Islet precursor cell (in vitro differentiated cells): ENCODE results near the gene GAL3ST2.
A peak's percentile ranks its signal among the peaks of the same experiment; 100 is the strongest.
"Not testable (repeated sequence)": the region's sequence is repeated elsewhere in the genome, so short reads cannot be mapped to it uniquely, and the experiment has no call there.

Experiments
- DNase-seq: peaks from one replicate; pipeline ENCODE4 v3.0.0-alpha.2; 2018

The GAL3ST2 gene

DNA sequence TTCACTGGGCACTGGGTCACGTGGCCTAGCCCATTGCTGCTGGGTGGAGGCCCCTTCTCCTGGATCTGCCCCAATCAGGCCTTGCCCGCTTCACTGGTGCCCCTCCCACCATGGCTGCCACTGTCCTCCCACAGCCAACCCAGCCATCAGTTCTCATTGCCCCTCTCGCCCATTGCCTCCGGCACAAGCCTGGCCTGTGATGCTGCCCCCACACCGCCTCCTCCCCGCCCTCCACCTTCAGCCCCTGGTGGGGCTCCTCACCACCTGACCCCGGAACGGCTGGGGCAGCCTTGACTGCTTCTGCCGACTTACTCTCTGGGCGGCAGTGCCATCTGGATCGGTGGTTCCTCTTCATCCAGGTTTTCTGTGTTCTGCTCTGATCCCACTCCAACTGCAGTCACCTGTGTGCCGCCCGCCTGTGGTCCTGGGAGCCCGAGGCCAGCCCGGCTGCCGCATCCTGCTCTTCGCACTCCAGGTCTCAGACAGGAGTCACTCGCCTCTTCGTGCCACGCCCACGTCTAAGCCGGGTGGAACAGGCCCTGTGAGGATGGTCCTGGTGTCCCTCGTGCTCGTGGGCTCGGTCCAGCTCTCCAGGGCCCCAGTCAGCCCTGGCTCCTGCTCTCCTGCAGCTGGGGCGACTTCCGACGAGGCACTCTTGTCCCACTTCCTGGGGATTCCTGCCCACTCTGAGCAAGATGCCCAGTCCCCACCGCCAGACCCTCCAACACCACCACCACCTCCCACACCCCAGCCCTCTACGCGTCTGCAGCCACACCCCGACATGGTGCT, 28.0 kb upstream of the GAL3ST2 start:
- no peak for DNase-seq

DNA sequence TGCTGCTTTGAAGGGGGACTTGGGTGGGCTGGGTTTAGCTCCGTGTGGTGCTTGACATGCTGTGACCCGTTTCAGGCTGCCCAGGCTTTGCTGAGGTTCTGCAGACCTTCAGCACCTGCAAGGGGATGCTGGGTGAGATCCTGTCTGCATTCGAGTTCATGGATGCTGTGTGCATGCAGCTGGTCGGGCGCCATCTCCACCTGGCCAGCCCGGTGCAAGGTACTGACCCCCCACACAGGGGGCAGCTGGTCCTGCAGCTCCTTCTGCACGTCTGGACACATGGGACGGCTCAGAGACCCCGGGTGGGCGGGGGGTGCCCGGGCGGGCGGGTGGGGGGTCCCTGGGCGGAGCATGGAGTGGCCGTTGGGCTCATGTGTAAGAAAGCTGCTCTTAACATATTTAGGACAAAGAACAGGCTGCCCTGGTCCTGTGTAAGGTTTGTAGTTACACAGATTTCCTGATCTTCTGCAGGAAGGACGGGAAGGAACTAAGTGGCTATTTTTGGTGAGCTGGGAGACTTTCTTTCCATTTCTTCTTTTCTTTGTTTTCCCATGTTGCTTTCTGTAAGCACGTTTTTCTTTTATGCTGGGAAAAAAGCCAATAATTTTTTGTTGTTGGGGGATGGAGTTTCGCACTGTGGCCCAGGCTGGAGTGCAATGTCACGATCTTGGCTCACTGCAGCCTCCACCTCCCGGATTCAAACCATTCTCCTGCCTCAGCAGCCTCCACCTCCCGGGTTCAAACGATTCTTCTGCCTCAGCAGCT, 26.4 kb upstream of the GAL3ST2 start:
- DNase-seq: no peak

DNA sequence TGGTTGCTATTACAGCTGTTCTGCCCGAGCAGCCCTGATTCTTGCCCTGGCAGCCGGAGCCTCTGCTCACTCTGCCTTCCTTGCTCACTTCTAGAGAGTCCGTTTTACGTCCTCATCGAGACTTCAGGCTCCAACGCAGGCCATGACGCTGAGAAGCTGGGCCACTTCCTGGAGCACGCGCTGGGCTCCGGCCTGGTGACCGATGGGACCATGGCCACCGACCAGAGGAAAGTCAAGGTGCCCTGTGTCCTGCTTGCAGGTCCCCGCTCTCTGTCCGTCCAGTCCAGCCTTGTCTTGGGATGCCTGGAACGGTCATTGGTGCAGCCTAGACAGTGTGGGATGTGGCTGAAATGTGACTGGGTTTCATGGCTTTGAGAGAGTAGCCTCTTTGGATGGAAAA, 25.5 kb upstream of the GAL3ST2 start:
- DNase-seq: no peak

DNA sequence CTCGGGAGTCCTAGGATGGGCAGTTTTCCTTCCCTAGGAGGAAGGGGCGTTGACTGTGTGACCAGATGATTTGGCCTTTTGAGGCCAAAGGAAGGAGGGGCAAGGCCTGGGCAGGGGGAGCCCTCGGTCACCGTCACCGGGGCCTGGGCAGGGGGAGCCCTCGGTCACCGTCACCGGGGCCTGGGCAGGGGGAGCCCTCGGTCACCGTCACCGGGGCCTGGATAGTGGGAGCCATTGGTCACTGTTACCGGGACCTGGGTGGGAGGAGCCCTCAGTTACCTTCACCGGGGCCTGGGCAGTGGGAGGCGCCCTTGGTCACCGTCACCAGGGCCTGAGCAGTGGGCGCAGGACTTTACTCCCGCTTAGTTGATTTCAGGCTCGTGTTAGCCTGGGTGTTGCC, 24.8 kb upstream of the GAL3ST2 start:
- no peak for DNase-seq

DNA sequence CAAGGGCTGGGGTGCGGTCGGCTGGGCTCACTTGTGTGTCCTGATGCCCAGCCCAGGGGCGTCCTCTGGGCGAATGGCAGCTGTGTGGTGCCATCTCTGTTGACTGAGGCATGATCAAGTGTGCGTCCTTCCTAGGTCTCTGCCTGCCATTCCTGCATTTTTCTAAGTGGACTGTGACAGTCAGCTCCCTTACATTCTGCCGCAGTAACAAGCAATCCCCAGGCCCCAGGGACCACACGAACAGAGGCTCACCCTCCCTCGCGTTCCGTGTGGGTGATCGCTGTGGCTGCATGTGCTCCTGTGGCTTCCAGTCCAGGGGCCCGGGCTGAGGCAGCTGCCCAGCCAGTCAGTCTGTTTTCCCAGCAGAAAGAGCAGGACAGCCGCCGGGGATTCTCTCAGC, 24.4 kb upstream of the GAL3ST2 start:
- DNase-seq: no peak

DNA sequence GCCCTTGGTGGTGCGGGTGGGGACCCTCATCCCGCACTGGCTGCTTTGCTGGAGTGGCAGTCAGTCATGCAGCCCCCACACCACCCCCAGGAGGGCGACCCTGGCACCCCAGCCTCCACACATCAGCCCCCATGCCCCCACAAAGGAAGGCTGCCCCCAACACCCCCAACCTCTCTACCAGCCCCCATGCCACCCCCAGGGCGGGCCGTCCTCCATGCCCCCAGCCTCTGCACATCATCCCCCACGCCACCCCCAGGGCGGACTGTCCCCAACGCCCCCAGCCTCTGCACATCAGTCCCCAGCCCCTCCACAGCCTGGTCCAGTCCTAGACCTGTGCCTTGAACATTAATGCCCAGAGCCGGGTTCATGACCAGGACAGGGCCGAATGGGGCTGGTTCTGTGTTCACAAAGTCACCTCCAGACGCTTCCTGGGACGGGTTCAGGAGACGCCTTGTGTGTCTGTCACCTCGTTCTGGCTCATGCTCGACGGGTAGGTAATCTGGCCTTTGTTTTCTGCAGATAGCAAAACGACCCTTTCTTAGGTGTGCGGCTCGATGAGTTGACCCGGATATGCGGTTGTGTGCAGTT, 23.8 kb upstream of the GAL3ST2 start:
- no peak for DNase-seq

DNA sequence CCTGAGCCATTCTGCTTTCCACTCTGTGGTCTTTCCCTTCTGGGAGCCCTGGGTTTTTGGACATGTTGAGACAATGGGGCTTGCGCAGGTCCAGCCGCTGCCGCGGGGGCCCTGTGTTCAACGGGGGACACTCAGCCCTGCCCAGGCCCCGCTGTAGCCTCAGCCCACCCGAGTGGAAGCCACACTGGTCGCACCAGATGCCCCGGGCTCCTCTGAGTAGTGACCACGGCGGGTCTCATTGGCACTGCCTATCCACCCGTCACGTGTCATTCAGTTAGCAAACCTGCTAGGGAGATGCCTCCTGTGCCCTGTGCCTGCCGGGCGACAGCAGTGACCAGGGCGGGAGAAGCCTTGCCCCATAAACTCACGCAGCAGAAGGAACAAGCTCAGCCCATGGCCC, 23.1 kb upstream of the GAL3ST2 start:
- no peak for DNase-seq

DNA sequence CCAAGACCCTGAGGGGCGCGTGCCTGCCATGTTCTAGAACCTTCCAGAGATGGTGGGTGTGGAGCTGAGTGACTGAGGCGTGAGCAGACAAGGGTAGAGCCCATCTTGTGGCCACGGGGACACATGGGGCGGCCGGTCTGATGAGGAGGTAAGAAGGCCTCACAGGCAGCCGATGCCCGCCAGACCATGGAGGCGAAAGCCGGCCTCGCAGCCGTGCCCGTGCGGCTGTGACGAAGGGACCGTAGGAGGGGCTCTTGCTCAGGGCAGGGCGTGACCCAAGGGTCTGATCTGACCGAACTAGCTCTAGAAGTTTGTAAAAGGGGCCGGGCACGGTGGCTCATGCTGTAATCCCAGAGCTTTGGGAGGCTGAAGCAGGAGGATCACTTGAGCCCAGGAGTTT, 22.6 kb upstream of the GAL3ST2 start:
- no peak for DNase-seq

DNA sequence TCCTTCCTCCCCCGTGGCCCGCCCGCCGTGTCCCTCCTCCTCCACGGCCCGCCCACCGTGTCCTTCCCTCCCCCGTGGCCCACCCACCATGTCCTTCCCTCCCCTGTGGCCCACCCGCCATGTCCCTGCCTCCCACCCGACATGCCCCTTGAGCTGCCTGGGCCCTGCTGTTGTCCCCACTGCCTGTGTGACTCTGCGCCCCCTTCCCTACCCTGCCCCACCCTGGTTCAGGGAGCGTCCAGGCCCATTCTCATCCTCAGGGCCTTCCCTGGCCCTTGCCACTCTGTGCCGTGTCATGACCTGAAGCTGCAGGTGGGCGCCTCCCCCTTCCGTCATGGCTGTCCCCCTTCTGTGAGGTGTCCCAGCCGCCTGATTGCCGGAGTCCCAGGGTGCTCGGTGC, 21.5 kb upstream of the GAL3ST2 start:
- DNase-seq: no peak

DNA sequence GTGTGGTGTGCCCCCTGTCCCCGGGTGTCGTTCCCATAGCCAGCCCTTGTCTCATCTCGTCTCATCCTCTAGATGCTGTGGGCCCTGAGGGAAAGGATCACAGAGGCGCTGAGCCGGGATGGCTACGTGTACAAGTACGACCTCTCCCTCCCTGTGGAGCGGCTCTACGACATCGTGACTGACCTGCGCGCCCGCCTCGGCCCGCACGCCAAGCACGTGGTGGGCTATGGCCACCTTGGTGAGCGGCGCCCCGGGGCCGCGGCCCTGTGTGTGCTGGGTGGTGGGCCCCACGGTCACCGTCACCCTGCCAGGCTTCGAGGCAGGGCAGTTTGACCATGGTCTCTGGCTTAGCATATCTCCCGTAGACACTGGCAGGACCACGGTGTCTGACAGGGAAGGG, 20.8 kb upstream of the GAL3ST2 start:
- DNase-seq: no peak

DNA sequence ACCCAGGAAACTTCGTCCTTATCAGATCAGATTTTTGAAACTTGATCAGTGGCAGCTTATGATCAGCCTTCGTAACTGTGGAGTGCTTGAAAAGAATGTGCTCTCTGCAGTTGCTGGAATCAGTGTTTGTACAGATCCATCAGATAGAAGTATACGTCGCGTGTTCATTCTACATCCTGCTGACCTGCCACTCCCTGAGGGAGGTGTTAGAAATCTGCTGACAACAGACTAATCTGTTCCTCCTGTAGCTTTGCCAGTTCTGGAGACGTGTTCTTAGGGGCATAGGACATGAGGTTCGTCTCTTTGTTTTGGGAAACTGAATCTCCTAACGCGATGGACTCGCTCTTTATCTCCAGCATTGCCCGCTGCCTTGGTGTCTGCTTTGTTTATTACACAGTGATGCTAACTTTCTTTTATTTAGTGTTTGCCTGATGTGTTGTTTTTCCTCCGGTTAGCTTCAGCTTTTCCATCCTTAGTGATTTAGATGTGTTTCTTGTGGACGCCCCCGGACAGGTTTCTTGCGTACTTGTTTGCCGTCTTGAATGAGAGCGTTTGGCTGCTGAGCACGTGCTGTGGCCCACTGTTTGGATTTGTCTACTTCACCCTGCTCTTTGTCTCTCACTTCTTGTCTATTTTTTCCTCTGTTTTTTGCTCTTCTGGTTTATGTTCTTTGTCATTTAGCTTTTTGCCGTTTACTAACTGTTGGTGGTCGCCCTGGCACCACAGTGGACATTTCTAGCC, 17.4 kb upstream of the GAL3ST2 start:
- DNase-seq: no peak

DNA sequence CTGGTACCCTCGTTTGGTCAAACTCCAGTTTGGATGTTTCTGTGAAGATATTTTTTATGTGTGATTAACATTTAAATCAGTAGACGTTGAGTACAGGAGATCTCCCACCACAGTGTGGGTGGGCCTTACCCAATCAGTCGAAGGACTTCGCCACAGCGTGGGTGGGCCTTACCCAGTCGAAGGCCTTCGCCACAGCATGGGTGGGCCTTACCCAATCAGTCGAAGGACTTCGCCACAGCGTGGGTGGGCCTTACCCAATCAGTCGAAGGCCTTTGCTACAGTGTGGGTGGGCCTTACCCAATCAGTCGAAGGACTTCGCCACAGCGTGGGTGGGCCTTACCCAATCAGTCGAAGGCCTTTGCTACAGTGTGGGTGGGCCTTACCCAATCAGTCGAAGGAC, 16.7 kb upstream of the GAL3ST2 start:
- not testable (repeated sequence) for DNase-seq

DNA sequence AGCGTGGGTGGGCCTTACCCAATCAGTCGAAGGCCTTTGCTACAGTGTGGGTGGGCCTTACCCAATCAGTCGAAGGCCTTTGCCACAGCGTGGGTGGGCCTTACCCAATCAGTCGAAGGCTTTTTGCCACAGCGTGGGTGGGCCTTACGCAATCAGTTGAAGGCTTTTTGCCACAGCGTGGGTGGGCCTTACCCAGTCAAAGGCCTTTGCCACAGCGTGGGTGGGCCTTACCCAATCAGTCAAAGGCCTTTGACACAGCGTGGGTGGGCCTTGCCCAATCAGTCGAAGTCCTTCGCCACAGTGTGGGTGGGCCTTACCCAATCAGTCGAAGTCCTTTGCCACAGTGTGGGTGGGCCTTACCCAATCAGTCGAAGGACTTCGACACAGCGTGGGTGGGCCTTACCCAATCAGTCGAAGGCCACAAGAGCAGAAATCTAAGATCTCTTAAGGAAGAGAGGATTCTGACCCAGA, 16.3 kb upstream of the GAL3ST2 start:
- DNase-seq: no peak

DNA sequence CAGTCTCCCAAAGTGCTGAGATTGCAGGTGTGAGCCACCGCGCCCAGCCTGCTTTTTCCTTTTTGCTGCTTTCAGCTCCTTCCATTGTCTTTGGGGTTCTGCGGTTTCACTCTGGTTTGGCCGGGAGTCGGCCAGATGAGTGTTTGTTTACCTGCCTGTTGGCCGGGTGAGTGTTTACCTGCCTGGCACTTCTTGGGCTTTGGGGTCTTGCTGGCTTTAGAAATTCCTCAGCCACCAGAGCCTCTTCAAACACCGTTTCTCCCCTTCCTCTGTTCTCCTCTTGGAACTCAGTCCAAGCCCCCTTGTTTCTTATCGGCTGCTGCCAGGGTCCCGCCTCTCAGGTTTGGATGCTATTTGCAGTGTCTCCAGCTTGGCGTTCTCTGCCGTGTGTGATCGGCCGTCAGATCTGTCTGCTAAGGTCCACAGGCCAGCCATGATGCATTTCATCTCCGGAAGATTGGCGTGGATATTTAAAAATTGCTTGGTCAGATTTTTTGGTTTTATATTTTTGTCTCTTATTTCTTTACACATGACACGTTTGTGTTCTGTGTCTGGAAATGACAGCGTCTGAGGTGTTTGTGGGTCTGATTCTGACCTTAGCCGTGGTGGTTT, 14.2 kb upstream of the GAL3ST2 start:
- peak; percentile 51 for DNase-seq

DNA sequence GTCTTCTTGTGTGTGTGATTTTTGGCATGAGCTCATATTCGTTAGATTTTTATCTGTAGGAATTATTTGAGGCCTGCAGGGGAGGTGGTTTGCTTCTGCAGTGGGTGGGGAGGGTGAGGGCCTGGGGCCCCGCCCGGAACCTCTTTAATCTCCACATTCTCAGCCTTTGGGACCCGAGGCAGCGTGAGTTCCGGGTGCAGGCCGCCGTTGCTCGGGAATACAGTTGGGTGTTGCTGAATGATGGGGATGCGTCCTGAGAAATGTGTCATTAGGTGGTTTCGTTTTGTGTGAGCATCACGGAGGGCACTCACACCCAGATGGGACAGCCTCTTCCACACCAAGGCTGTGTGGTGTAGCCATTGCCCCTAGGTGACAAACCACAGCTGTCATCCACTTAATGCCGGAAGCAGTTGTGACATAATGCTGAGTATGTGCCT, 13.7 kb upstream of the GAL3ST2 start:
- DNase-seq: no peak

DNA sequence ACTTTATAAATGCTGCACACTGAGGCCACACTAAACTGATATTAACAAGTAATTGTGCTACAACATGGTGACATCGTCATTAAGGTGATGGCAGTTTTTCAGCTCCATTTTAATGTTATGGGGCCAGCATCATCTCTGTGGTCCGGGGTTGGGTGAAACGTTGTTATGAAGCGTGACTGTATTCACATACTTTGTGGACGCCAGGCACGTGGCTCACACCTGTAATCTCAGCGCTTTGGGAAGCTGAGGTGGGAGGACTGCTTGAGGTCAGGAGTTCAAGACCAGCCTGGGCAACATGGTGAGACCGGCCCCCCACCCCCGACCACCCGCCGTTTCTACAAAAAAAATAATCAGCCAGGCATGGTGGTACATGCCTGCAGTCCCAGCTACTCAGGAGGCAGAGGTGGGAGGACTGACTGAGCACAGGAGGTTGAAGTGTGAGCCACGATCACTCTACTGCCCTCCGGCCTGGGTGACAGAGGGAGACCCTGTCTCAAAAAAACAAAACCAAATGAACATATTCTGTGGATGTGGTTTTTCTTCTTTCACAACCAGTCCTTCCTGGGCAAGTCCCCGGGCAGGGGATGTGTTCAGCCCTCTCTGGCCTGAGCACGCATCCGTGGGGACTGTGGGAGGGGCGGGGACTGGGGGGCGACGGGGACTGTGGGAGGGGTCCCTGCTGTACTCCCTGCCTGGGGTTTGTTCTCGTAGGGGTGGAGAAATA, 12.9 kb upstream of the GAL3ST2 start:
- no peak for DNase-seq

DNA sequence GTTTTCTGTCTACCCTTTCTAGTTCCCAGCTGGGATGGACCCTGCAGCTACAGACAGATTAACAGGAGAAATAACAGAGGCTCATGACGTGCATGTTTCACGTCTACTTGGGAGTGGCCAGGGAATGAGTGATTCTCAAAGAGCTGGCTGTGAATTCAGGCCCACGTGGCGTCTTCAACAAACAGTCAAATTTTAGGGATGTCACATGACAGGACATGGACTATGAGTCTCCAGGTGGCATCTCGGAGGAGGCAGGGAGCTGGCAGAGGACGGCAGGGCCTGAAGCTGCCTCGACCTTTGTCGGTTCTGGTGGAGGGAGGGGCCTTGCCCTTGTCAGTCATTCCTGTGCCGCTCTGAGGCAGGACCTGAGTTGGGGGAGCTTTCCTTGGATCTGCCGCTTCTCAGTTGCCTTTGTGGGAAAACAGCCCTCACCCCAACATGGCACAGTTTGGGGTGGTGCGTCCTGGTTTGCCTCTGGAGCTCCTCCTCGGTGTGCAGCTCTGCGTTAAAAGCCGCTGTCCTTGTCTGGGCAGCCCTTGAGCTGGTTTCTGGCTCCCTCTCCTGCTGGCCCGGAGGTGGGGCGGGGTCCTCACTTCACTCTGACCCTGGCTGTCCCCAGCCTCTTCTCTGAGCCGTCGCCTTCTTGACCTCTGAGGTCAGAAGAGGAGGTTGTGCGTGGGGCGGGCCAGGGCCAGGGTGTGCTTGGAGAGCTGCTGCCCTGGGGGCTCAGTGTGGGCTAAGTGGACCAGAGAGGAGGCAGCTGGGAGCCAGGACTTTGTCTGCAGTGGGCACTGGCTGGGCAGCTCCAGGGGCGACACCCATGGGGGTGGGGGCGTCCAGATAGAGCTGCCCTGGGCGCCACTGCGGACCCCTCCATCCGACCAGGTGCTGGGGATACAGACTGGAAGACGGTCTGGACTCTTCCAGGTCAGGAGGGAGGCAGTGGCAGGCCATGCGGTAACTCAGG, 12.1 kb upstream of the GAL3ST2 start:
- DNase-seq: peak; percentile 81

DNA sequence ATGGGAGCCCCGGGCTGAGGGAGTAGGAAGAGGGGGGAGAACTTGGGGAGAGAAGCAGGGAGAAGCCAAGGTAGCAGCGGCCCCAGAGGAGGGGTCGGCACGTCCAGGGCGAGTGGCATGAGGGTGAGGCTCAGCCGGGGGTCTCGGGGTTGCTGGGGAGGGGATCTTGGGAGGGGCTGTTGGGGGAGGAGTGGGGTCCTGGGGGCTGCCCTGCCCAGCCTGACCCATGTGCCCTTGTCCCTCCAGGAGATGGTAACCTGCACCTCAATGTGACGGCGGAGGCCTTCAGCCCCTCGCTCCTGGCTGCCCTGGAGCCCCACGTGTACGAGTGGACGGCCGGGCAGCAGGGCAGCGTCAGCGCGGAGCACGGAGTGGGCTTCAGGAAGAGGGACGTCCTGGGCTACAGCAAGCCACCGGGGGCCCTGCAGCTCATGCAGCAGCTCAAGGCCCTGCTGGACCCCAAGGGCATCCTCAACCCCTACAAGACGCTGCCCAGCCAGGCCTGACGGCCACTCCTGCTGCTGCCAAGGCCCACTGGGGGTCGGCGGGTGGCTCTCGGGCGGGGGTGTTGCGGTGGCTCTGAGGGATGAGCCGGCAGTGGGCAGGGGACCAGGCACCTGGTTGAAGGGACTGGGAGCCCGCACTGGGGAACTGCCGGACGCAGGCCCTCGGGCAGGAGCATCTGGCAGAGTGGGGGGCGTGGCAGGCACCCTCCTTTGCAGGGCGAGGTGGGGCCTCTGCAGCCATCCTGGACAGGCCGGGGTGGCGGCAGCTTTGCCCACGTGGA, 9.0 kb upstream of the GAL3ST2 start:
- peak; percentile 54 for DNase-seq

DNA sequence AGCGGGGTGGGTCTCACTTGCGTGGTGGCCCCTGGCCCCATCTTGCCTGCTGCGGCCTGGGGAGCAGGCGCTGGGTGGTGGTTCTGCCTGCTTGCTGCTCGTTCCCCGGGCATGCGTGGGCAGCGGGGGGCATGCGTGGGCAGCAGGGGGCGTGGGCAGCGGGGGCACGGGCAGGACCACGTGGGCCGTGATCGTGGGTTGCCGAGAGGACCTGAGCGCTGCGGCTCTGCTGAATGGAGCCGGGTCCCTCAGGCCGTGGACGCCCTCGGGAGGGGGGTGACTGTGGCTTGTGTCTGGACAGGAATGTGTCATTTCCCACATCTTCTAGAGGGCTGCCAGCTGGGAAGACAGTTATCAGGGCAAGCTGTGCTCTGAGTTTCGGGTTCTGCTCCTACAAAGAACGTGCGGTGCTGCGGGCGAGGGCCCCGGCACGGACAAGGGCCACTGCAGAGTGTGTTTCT, 8.3 kb upstream of the GAL3ST2 start:
- peak; percentile 51 for DNase-seq

DNA sequence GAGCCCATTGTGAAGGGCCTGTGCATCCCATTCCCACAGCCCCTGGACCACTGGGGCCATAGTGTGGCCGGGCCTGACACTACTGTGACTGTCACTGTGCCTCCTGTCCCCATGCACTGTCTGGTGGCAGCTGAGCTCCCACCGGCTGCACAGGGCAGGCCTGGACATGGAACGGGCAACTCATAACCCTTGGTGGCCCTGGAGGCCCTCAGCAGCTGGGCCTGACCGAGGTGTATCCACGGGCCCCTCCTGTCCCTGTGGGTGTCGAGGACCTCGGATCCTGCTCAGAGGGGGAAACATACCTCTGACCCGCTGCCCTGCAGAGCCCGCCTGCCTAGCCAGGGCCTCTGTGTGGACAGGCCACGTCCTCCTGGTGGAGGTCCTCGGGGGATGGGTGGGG, 7.8 kb upstream of the GAL3ST2 start:
- DNase-seq: peak; percentile 46
